Endodermal cell (in vitro differentiated cells): Measurements from ENCODE around the gene GSE1. TPM values are rescaled to one million over a fixed set of nuclear protein-coding genes. Genes with fewer than 3 reads are reported as not detected.

Source experiments
- DNase-seq: peaks from one replicate; pipeline ENCODE4 v3.0.0-alpha.2; 2017
- H3K27ac ChIP-seq: 2 replicates; pipeline ENCODE4 v1.5.1; 2013; ENCODE audit warnings: mild to moderate bottlenecking, low read depth, low read length, moderate library complexity
- H3K27me3 ChIP-seq: 2 replicates; pipeline ENCODE4 v1.6.1; 2013; ENCODE audit warnings: mild to moderate bottlenecking, low read length, moderate library complexity; ENCODE audit not compliant: insufficient read depth, control insufficient read depth, poor library complexity, severe bottlenecking
- H3K36me3 ChIP-seq: 2 replicates; pipeline ENCODE4 v1.7.0; 2013; ENCODE audit warnings: mild to moderate bottlenecking, low read length, moderate library complexity; ENCODE audit not compliant: control insufficient read depth, insufficient read depth
- H3K4me1 ChIP-seq: one replicate; pipeline ENCODE4 v1.7.0; 2013; ENCODE audit warnings: low read length; ENCODE audit not compliant: control insufficient read depth, insufficient read depth
- H3K4me3 ChIP-seq: 2 replicates; pipeline ENCODE4 v1.5.1; 2013; ENCODE audit warnings: mild to moderate bottlenecking, low read length, moderate library complexity
- H3K9ac ChIP-seq: 2 replicates; pipeline ENCODE4 v1.6.1; 2013; ENCODE audit warnings: mild to moderate bottlenecking, low read length, moderate library complexity; ENCODE audit not compliant: poor library complexity, severe bottlenecking; ENCODE audit errors: extremely low read depth
- H3K9me3 ChIP-seq: 2 replicates; pipeline ENCODE4 v1.6.1; 2013; ENCODE audit warnings: mild to moderate bottlenecking, low read length, moderate library complexity; ENCODE audit not compliant: control insufficient read depth
- H3K27ac Mint-ChIP-seq: 2 replicates; pipeline ENCODE4 v1.8.0; 2020; ENCODE audit warnings: mixed read lengths
- H3K27me3 Mint-ChIP-seq: 2 replicates; pipeline ENCODE4 v1.8.0; 2021; ENCODE audit warnings: mild to moderate bottlenecking, mixed read lengths; ENCODE audit not compliant: insufficient read depth
- H3K36me3 Mint-ChIP-seq: 2 replicates; pipeline ENCODE4 v1.8.0; 2020; ENCODE audit warnings: low read depth, mixed read lengths
- H3K4me1 Mint-ChIP-seq: 2 replicates; pipeline ENCODE4 v1.8.0; 2020; ENCODE audit warnings: mixed read lengths
- H3K4me3 Mint-ChIP-seq: 2 replicates; pipeline ENCODE4 v1.8.0; 2020; ENCODE audit warnings: mild to moderate bottlenecking, moderate library complexity, mixed read lengths
- H3K9me3 Mint-ChIP-seq: 2 replicates; pipeline ENCODE4 v1.8.0; 2020; ENCODE audit warnings: mild to moderate bottlenecking, mixed read lengths
- CTCF ChIP-seq: fragments of 200-600 bp; sonication (generic); conservative IDR thresholded peaks from 2 replicates; pipeline ENCODE4 v1.5.0; 2021; ENCODE audit warnings: antibody characterized with exemption, mild to moderate bottlenecking
- WGBS, 2 experiments: methylation state at CpG; one replicate each; pipeline versions ENCODE4 v1.1.5 to v1.1.7; 2013; ENCODE audit warnings: missing lambda C conversion rate in 2 of 2, mixed read lengths in 1 of 2; ENCODE audit not compliant: insufficient coverage in 1 of 2, insufficient read length in 1 of 2; 5-methylcytosine and 5-hydroxymethylcytosine counted together
- total RNA-seq, 2 donors: library from RNA; stranded (reverse); fragmentation: NEBNext Ultra II Directional in 1 of 2; extraction: Animal tissue kit (Norgen Biotek cat#: 25700) in 1 of 2; gene quantifications; 2 replicates in 1 of 2; 3 replicates in 1 of 2; pipeline ENCODE4 v1.2.1, GENCODE V29; 2021

Gene GSE1
- total RNA-seq, 2 donors from 2014 or later: 108 to 128 TPM

GRCh38 chr16:85566561-85567100, 46.5 kb upstream of the GSE1 start:
- H3K9me3 Mint-ChIP-seq: no peaks in the 10 kb centered on the region
- Histone ChIP-seq H3K36me3 (no peaks in the 10 kb centered on the region), H3K4me1 (peaks cover 22% of the 10 kb centered on the region), H3K9ac (no peak overlapping the region), H3K27ac (peak overlapping the region; percentile 74), H3K4me3 (no peak overlapping the region), H3K9me3 (no peaks in the 10 kb centered on the region), H3K27me3 (no peaks in the 10 kb centered on the region)
- WGBS, 2 experiments: 10 to 12% methylated on average over 7 to 15 of the region's 19 CpGs
- H3K27ac Mint-ChIP-seq: peak overlapping the region; percentile 68
- peak overlapping the region; percentile 15 for H3K4me3 Mint-ChIP-seq
- peak; percentile 88 for DNase-seq
- no peaks in the 10 kb centered on the region for H3K36me3 Mint-ChIP-seq
- peaks cover 66% of the 10 kb centered on the region for H3K4me1 Mint-ChIP-seq
- TF ChIP-seq CTCF: peak; percentile 73
- H3K27me3 Mint-ChIP-seq: no peaks in the 10 kb centered on the region

DNA sequence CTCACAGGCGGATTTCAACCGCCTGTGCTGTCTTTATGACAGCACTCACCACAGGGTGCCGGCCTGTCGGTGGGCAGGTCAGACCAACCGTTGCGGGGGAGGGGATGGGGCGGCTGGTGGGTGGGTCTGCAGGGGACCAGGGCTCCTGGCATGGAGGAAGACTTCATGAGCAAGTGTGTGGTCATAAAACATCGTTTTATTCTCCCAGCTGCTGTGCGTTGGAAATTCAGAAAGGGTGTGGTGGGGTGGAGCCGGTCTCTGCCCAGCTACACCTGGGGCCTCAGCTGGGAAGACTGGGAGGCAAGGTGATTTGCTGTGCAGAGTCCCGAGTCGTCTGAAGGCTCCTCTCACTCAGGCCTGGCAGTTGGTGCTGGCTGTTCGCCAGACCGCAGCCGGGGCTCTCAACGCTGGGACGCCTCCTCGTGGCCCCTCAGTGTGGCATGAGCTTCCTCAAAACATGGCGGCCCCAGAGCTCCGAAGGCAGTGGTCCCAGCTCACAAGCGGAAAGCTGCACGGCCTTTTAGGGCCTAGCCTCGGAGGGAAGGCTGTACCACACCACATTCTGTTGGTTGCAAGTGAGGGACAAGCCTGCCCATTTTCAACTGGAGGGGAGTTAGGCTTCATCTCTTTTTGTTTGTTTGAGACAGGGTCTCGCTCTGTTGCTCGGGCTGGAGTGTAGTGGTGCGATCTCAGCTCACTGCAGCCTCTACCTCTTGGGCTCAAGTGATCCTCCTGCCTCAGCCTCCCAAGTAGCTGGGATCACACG, 45.8 kb upstream of the GSE1 start:
- no peak overlapping the region for H3K9ac ChIP-seq
- Mint-ChIP-seq H3K9me3 (no peaks in the 10 kb centered on the region), H3K4me1 (peaks cover 62% of the 10 kb centered on the region), H3K27ac (peak overlapping the region; percentile 68), H3K4me3 (no peak overlapping the region), H3K27me3 (no peaks in the 10 kb centered on the region), H3K36me3 (no peaks in the 10 kb centered on the region)
- H3K4me1 ChIP-seq: peaks cover 18% of the 10 kb centered on the region
- H3K27ac ChIP-seq: no peak overlapping the region
- H3K9me3 ChIP-seq: no peaks in the 10 kb centered on the region
- WGBS, 2 experiments: 68 to 81% methylated on average over 17 to 27 of the region's 27 CpGs
- no peak overlapping the region for H3K4me3 ChIP-seq
- no peaks in the 10 kb centered on the region for H3K27me3 ChIP-seq
- no peak for TF ChIP-seq CTCF
- no peaks in the 10 kb centered on the region for H3K36me3 ChIP-seq
- peak; percentile 83 for DNase-seq

- H3K9me3 Mint-ChIP-seq: no peaks in the 10 kb centered on the region
- H3K4me3 Mint-ChIP-seq: no peak overlapping the region
- Histone ChIP-seq H3K9me3 (no peaks in the 10 kb centered on the region), H3K4me1 (peaks cover 15% of the 10 kb centered on the region), H3K36me3 (no peaks in the 10 kb centered on the region), H3K9ac (no peak overlapping the region), H3K4me3 (no peak overlapping the region), H3K27me3 (no peaks in the 10 kb centered on the region), H3K27ac (no peak overlapping the region)
- peaks cover 55% of the 10 kb centered on the region for H3K4me1 Mint-ChIP-seq
- H3K27ac Mint-ChIP-seq: no peak overlapping the region
- no peaks in the 10 kb centered on the region for H3K36me3 Mint-ChIP-seq
- H3K27me3 Mint-ChIP-seq: no peaks in the 10 kb centered on the region
- no peak for DNase-seq
- no peak for TF ChIP-seq CTCF
- WGBS, 2 experiments: 78 to 98% methylated on average over 1 to 4 of the region's 4 CpGs
Measured at GRCh38 chr16:85567935-85568334, 45.2 kb upstream of the GSE1 start.
